ENCODE measurements around the gene FAAP24. TPM values are rescaled to one million over a fixed set of nuclear protein-coding genes. Genes with fewer than 3 reads are reported as not detected.

The FAAP24 gene, protein sequence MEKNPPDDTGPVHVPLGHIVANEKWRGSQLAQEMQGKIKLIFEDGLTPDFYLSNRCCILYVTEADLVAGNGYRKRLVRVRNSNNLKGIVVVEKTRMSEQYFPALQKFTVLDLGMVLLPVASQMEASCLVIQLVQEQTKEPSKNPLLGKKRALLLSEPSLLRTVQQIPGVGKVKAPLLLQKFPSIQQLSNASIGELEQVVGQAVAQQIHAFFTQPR
- 13.3 to 17.6 TPM (median 16.2 TPM) in 5 replicates for total RNA-seq (2022; extraction: Qiagen RNA extraction; ENCODE audit: low read depth)

GRCh38 chr19:32971715-32972540 is at the start of gene FAAP24, which contains the start of gene CEP89:
FAAP24 (plus strand) TSS chr19:32972242; CDS start chr19:32973197, 955 bp downstream.
CEP89 (minus strand) TSS chr19:32971958; CDS start chr19:32971874, 84 bp downstream.

Other genes with a start within 250 kb of the FAAP24 start
- gene SLC7A9, start 102.5 kb upstream of the FAAP24 start, total RNA-seq (2022; extraction: Qiagen RNA extraction; ENCODE audit: low read depth), result 0.26 to 0.46 TPM (median 0.30 TPM) in 5 replicates
- 38.5 to 46.9 TPM (median 45.1 TPM) in 5 replicates for gene CEP89, start 284 bp upstream of the FAAP24 start, total RNA-seq (2022; extraction: Qiagen RNA extraction; ENCODE audit: low read depth)
- gene RHPN2, start 92.6 kb downstream of the FAAP24 start, total RNA-seq (2022; extraction: Qiagen RNA extraction; ENCODE audit: low read depth), result 54.0 to 65.7 TPM (median 63.7 TPM) in 5 replicates
- gene GPATCH1, start 108.9 kb downstream of the FAAP24 start, total RNA-seq (2022; extraction: Qiagen RNA extraction; ENCODE audit: low read depth), result 12.3 to 15.5 TPM (median 14.9 TPM) in 5 replicates
- gene WDR88, start 159.9 kb downstream of the FAAP24 start, total RNA-seq (2022; extraction: Qiagen RNA extraction; ENCODE audit: low read depth), result not detected in 5 replicates
- gene LRP3, start 222.1 kb downstream of the FAAP24 start, total RNA-seq (2022; extraction: Qiagen RNA extraction; ENCODE audit: low read depth), result 35.0 to 57.4 TPM (median 49.2 TPM) in 5 replicates

Data from A549 treated with GW870086 at 1 μM for 4 hours (cell line).